K562 (cell line): Measurements from ENCODE around the gene TBX1. TPM values are rescaled to one million over a fixed set of nuclear protein-coding genes. Genes with fewer than 3 reads are reported as not detected.

Experiments
- ARID4B ChIP-seq: sonication (generic); formaldehyde crosslinking; IDR thresholded peaks from 2 replicates; pipeline ENCODE4 v1.8.0; 2022; ENCODE audit warnings: mild to moderate bottlenecking, missing genetic modification reagents
- ASH1L ChIP-seq: fragments of 450-650 bp; IDR thresholded peaks from 2 replicates; pipeline ENCODE4 v1.6.1; 2018; ENCODE audit warnings: borderline replicate concordance, mild to moderate bottlenecking, low read depth; ENCODE audit not compliant: partially characterized antibody
- CBX2 ChIP-seq: fragments of 200-600 bp; sonication (generic); IDR thresholded peaks from one replicate; pipeline ENCODE4 v1.6.1; 2012; ENCODE audit warnings: mild to moderate bottlenecking, low read length, inconsistent platforms; ENCODE audit not compliant: insufficient read depth, poor library complexity, severe bottlenecking
- FOXJ3 ChIP-seq: sonication (generic); formaldehyde crosslinking; IDR thresholded peaks from 2 replicates; pipeline ENCODE4 v1.4.0; 2020; ENCODE audit warnings: mild to moderate bottlenecking, missing genetic modification reagents
- FOXK2 ChIP-seq, 2 experiments: fragments of 450-650 bp; IDR thresholded peaks in 1 of 2; conservative IDR thresholded peaks in 1 of 2; 2 replicates each; pipeline ENCODE4 v1.6.1; 2016; ENCODE audit warnings: low read depth in 2 of 2, mild to moderate bottlenecking in 1 of 2
- FOXP1 ChIP-seq: sonication (generic); formaldehyde crosslinking; IDR thresholded peaks from 2 replicates; pipeline ENCODE4 v1.8.0; 2022; ENCODE audit warnings: mild to moderate bottlenecking, missing genetic modification reagents
- ILF3 ChIP-seq: fragments of 450-650 bp; IDR thresholded peaks from 2 replicates; pipeline ENCODE4 v1.6.1; 2018; ENCODE audit warnings: antibody characterized with exemption, mild to moderate bottlenecking, moderate library complexity, borderline replicate concordance
- KLF16 ChIP-seq: IDR thresholded peaks from 2 replicates; pipeline ENCODE4 v1.6.1; 2016; ENCODE audit warnings: antibody characterized with exemption
- MCM7 ChIP-seq, 2 experiments: fragments of 450-650 bp; IDR thresholded peaks; 2 replicates each; pipeline ENCODE4 v1.6.1; 2016 to 2018
- THRAP3 ChIP-seq: fragments of 450-650 bp; IDR thresholded peaks from 2 replicates; pipeline ENCODE4 v1.6.1; 2016; ENCODE audit warnings: mild to moderate bottlenecking, inconsistent platforms, borderline replicate concordance
- TRIM25 ChIP-seq: fragments of 450-650 bp; IDR thresholded peaks from 2 replicates; pipeline ENCODE4 v1.7.0; 2016; ENCODE audit warnings: borderline replicate concordance
- ZNF146 ChIP-seq: IDR thresholded peaks from one replicate; pipeline ENCODE4 v1.6.1; 2018; ENCODE audit warnings: missing compliant biosample characterization; ENCODE audit not compliant: unreplicated experiment
- ZNF274 ChIP-seq: IDR thresholded peaks from 2 replicates; pipeline ENCODE4 v1.6.1; 2011; ENCODE audit warnings: low read depth, mild to moderate bottlenecking, low read length, moderate library complexity, borderline replicate concordance
- ZNF561 ChIP-seq: fragments of 450-650 bp; formaldehyde crosslinking; conservative IDR thresholded peaks from 2 replicates; pipeline ENCODE4 v1.4.0; 2020; ENCODE audit warnings: mild to moderate bottlenecking, moderate library complexity
- polyA plus RNA-seq, 8 experiments: library from polyadenylated mRNA; depleted of rRNA in 4 of 8; stranded (reverse) in 5 of 8; unstranded in 3 of 8; fragments of >200 nt; fragmentation: Nextera tagmentation in 2 of 8; fragmentation: Illumina TruSeq in 1 of 8; extraction: Ambion mirVana in 2 of 8; extraction: Trizol in 1 of 8; gene quantifications; 2 replicates each; pipeline versions ENCODE4 v1.2.1 to v1.2.3, GENCODE V29; 2011 to 2014; ENCODE audit warnings: inconsistent platforms in 1 of 8, missing spikeins in 1 of 8
- total RNA-seq, 7 experiments: library from RNA; depleted of rRNA in 6 of 7; stranded (reverse); fragments of >200 nt in 6 of 7; fragmentation: Illumina TruSeq in 2 of 7; extraction: Trizol in 2 of 7; gene quantifications; 2 replicates each; pipeline versions ENCODE4 v1.2.1 to v1.2.3, GENCODE V29; 2011 to 2021; ENCODE audit warnings: low replicate concordance in 1 of 7
- TF ChIP-seq, protein P1 (sequence below): fragments of 250-450 bp; sonication (Bioruptor Pico); IDR thresholded peaks from 2 replicates; pipeline ENCODE4 v1.4.0; 2020; ENCODE audit warnings: borderline replicate concordance
- TF ChIP-seq, protein P2 (sequence below), 2 experiments: IDR thresholded peaks; 2 replicates each; pipeline ENCODE4 v1.6.1; 2012; ENCODE audit warnings: improper control_type of control experiment in 2 of 2, low read depth in 2 of 2, low read length in 2 of 2, borderline replicate concordance in 1 of 2

Gene TBX1
- total and polyA plus RNA-seq, 9 of the 15 experiments (the other 6 are each of a cell fraction or from before 2014, with no cell fraction given) = 0.07 to 35.0 (median 3.9) TPM

GRCh38 chr22:19806213-19807160 is 45.9 kb downstream of the TBX1 start (continued):
- TF ChIP-seq ARID4B (no peak), THRAP3 (no peak), FOXP1 (CRISPR knock-in tag) (no peak), FOXJ3 (no peak), ZNF274 (no peak), KLF16 (no peak), ZNF146 (CRISPR knock-in tag) (no peak), MCM7 (IDR thresholded peaks at IDR 0.05) (no peak), ZNF561 (no peak), FOXK2 (conservative IDR thresholded peaks at IDR 0.05 in 1 of 2, IDR thresholded peaks at IDR 0.05 in 1 of 2; ENCODE audit: low read depth in 2 of 2) (peak; percentile 52 to 70; a peak in 3 of 4 replicates), CBX2 (no peak), ILF3 (no peak), TRIM25 (no peak), ASH1L (no peak)
- TF ChIP-seq, protein P1, sequence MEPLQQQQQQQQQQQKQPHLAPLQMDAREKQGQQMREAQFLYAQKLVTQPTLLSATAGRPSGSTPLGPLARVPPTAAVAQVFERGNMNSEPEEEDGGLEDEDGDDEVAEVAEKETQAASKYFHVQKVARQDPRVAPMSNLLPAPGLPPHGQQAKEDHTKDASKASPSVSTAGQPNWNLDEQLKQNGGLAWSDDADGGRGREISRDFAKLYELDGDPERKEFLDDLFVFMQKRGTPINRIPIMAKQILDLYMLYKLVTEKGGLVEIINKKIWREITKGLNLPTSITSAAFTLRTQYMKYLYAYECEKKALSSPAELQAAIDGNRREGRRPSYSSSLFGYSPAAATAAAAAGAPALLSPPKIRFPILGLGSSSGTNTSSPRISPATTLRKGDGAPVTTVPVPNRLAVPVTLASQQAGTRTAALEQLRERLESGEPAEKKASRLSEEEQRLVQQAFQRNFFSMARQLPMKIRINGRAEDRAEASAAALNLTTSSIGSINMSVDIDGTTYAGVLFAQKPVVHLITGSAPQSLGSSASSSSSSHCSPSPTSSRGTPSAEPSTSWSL (CRISPR knock-in tag) = peak; percentile 54; the same call in 1 of the 2 replicates
- TF ChIP-seq, protein P2, sequence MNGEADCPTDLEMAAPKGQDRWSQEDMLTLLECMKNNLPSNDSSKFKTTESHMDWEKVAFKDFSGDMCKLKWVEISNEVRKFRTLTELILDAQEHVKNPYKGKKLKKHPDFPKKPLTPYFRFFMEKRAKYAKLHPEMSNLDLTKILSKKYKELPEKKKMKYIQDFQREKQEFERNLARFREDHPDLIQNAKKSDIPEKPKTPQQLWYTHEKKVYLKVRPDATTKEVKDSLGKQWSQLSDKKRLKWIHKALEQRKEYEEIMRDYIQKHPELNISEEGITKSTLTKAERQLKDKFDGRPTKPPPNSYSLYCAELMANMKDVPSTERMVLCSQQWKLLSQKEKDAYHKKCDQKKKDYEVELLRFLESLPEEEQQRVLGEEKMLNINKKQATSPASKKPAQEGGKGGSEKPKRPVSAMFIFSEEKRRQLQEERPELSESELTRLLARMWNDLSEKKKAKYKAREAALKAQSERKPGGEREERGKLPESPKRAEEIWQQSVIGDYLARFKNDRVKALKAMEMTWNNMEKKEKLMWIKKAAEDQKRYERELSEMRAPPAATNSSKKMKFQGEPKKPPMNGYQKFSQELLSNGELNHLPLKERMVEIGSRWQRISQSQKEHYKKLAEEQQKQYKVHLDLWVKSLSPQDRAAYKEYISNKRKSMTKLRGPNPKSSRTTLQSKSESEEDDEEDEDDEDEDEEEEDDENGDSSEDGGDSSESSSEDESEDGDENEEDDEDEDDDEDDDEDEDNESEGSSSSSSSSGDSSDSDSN (IDR thresholded peaks at IDR 0.05; ENCODE audit: borderline replicate concordance in 1 of 2, low read depth in 2 of 2, low read length in 2 of 2) = no peak
